Prostate gland (tissue), 2 donors: Measurements from ENCODE around the gene NUMBL. TPM values are rescaled to one million over a fixed set of nuclear protein-coding genes. Genes with fewer than 3 reads are reported as not detected.

Experiments
- DNase-seq: peaks from one replicate; pipeline ENCODE4 v3.0.0-alpha.2; 2019; ENCODE audit warnings: low spot score
- H3K27ac ChIP-seq, 2 donors: fragments of 200-600 bp; sonication (generic); 2 replicates each; pipeline ENCODE4 v1.5.1; 2017 to 2019
- H3K27me3 ChIP-seq: fragments of 200-600 bp; sonication (generic); replicated peaks from 2 replicates; pipeline ENCODE4 v1.5.1; 2019; ENCODE audit not compliant: insufficient read depth
- H3K36me3 ChIP-seq, 2 donors: fragments of 200-600 bp; sonication (generic); 1 replicate in 1 of 2; 2 replicates in 1 of 2; pipeline versions ENCODE4 v1.5.1 to v1.8.1; 2017 to 2019
- H3K4me1 ChIP-seq: fragments of 200-600 bp; sonication (generic); replicated peaks from 2 replicates; pipeline ENCODE4 v1.5.1; 2019
- H3K4me3 ChIP-seq, 2 donors: fragments of 200-600 bp; sonication (generic); 2 replicates each; pipeline ENCODE4 v1.5.1; 2017 to 2019
- H3K9me3 ChIP-seq: fragments of 200-600 bp; sonication (generic); 2 replicates; pipeline ENCODE4 v1.5.1; 2017
- POLR2A ChIP-seq: fragments of 450-650 bp; IDR thresholded peaks from one replicate; pipeline ENCODE4 v1.6.1; 2016; ENCODE audit warnings: antibody characterized with exemption, mild to moderate bottlenecking
- POLR2AphosphoS5 ChIP-seq: sonication (generic); formaldehyde crosslinking; IDR thresholded peaks from one replicate; pipeline ENCODE4 v1.6.1; 2017; ENCODE audit warnings: antibody characterized with exemption
- WGBS: methylation state at CpG from one replicate; pipeline ENCODE4 v1.1.5; 2018; 5-methylcytosine and 5-hydroxymethylcytosine counted together
- intact Hi-C: fragments of 100-400 bp; cut with DNase I; formaldehyde crosslinking; loops from one replicate; pipeline ENCODE4 v1.14.2; 2022
- total RNA-seq, 2 donors: library from RNA; depleted of rRNA; stranded (reverse); fragments of >200 nt; gene quantifications; one replicate each; pipeline ENCODE4 v1.1.0, GENCODE V29; 2016
- TF ChIP-seq, protein P1 (sequence below), 4 experiments: fragments of 200-600 bp in 2 of 4; fragments of 450-650 bp in 2 of 4; sonication (generic) in 2 of 4; IDR thresholded peaks; 1 replicate in 3 of 4; 2 replicates in 1 of 4; pipeline ENCODE4 v1.5.1; 2016 to 2019; ENCODE audit warnings: antibody characterized with exemption in 4 of 4, mild to moderate bottlenecking in 2 of 4, moderate library complexity in 2 of 4

Gene NUMBL
- total RNA-seq, 2 donors from 2014 or later = 24.3 to 102 TPM

DNA sequence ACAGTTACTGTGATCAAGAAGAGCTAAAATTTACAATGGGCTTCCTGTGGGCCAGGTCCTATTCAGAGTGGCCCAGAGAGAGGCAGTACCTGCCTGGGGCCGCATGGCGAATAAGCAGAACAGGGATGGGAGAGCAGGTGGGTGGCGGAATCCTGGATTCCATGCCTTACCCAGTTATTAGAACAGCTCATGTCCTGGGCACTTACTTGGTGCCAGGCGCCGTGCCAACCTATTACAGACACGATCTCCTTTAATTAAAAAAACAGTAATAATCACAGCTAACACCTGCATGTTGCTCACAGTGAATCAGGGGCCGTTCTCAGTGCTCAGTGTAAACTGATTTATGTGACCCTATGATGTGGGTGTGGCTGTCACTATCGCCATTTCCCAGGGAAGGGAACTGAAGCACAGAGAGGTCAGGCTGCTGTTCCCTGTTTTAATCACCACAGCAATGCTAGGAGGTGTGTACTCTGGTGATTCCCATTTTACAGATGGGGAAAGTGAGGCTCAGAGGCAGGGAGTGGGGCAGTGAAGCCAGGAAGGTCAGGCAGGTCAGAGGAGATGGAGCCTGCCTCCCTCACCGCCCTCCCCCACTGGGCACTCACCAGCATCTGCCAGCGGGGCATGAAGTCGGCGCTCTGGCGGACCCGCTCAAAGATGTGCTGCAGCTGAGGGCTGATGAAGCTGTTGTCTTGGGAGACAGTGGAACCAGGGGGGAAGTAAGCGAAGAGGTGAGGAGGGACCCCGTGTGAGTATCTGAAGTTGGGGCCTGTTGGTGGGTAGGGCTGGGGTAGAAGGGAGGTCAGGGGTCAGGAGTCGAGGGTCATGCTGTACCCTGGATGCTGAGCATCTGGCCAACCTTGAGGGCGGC is 14.3 kb upstream of the NUMBL start:
- Histone ChIP-seq H3K36me3 (no peaks in the 10 kb centered on the region), H3K27ac (no peak overlapping the region), H3K4me3 (no peak overlapping the region), H3K9me3 (no peaks in the 10 kb centered on the region), H3K27me3 (no peaks in the 10 kb centered on the region), H3K4me1 (no peaks in the 10 kb centered on the region)
- 89% methylated on average over 18 of the region's 18 CpGs for WGBS
- intact Hi-C loops = no loop called here
- TF ChIP-seq, protein P1, sequence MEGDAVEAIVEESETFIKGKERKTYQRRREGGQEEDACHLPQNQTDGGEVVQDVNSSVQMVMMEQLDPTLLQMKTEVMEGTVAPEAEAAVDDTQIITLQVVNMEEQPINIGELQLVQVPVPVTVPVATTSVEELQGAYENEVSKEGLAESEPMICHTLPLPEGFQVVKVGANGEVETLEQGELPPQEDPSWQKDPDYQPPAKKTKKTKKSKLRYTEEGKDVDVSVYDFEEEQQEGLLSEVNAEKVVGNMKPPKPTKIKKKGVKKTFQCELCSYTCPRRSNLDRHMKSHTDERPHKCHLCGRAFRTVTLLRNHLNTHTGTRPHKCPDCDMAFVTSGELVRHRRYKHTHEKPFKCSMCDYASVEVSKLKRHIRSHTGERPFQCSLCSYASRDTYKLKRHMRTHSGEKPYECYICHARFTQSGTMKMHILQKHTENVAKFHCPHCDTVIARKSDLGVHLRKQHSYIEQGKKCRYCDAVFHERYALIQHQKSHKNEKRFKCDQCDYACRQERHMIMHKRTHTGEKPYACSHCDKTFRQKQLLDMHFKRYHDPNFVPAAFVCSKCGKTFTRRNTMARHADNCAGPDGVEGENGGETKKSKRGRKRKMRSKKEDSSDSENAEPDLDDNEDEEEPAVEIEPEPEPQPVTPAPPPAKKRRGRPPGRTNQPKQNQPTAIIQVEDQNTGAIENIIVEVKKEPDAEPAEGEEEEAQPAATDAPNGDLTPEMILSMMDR (IDR thresholded peaks at IDR 0.05) = no peak
- TF ChIP-seq POLR2A (no peak), POLR2AphosphoS5 (no peak)
- DNase-seq = no peak

DNA sequence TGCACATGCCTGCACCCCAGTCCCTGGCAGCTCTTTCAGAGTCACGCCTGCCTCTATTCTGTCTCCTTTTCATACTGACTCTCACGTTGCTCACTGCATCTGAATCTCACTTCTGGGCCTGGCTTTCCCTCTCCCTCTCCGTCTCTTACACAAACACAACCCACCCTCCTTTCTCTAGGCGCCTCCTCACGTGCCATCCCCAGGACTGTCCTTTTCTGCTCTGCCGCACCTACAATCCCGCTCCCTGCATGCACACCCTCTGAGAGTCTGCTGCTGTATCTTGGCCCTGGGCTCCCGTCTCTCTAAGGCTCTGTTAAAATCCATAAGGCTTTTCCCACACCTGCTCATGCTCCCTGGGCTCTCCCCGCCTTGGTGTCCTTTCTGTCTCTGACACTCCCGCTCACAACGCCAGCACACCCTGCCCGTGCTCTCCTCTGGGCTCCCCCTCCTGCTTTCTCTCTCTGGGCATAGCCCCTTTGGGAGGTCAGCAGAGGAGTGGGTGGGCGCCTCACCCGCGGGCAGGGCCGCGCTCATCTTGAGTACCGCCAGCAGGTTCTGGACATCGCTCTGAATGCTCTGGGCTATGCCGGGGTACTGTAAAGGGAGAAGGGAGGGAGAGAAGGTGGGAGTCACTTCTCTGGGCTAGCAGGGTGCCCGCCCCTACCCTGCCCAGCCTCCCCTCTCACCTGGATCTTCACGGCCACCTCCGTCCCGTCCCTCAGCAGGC is 12.7 kb upstream of the NUMBL start:
- H3K27ac ChIP-seq = no peak overlapping the region
- DNase-seq = no peak
- WGBS = 85% methylated on average over 24 of the region's 24 CpGs
- H3K4me1 ChIP-seq = no peaks in the 10 kb centered on the region
- intact Hi-C loops = no loop called here
- TF ChIP-seq POLR2A (no peak), POLR2AphosphoS5 (no peak)
- TF ChIP-seq, protein P1 (IDR thresholded peaks at IDR 0.05) = no peak
- H3K27me3 ChIP-seq = no peaks in the 10 kb centered on the region
- no peak overlapping the region for H3K4me3 ChIP-seq
- H3K9me3 ChIP-seq = no peaks in the 10 kb centered on the region
- no peaks in the 10 kb centered on the region for H3K36me3 ChIP-seq

GRCh38 chr19:40702337-40703012 is 12.0 kb upstream of the NUMBL start:
- DNase-seq = no peak
- Histone ChIP-seq H3K4me3 (no peak overlapping the region), H3K36me3 (no peaks in the 10 kb centered on the region), H3K27ac (no peak overlapping the region), H3K4me1 (no peaks in the 10 kb centered on the region), H3K9me3 (no peaks in the 10 kb centered on the region), H3K27me3 (no peaks in the 10 kb centered on the region)
- intact Hi-C loops = no loop called here
- TF ChIP-seq, protein P1 (IDR thresholded peaks at IDR 0.05) = peak in 2 of 4 experiments; percentile 34 to 46
- no peak for TF ChIP-seq POLR2AphosphoS5
- WGBS = 68% methylated on average over 18 of the region's 18 CpGs

GRCh38 chr19:40701758-40702157 is 11.3 kb upstream of the NUMBL start:
- Histone ChIP-seq H3K36me3 (no peaks in the 10 kb centered on the region), H3K27ac (no peak overlapping the region)

More at GRCh38 chr19:40701758-40702157, 11.3 kb upstream of the NUMBL start:
- TF ChIP-seq, protein P1 (IDR thresholded peaks at IDR 0.05) = no peak
- no peak for TF ChIP-seq POLR2A
- TF ChIP-seq POLR2AphosphoS5 = no peak
- 96% methylated on average over 6 of the region's 6 CpGs for WGBS
- no peaks in the 10 kb centered on the region for H3K27me3 ChIP-seq
- no peak overlapping the region for H3K4me3 ChIP-seq
- no peaks in the 10 kb centered on the region for H3K4me1 ChIP-seq
- no peak for DNase-seq
- H3K9me3 ChIP-seq = no peaks in the 10 kb centered on the region
- intact Hi-C loops = no loop called here
